ENCODE data around the gene CYSLTR2. TPM values are rescaled to one million over a fixed set of nuclear protein-coding genes. Genes with fewer than 3 reads are reported as not detected.

Gene CYSLTR2
- total RNA-seq, 1 experiment from 2014 or later = not detected

DNA sequence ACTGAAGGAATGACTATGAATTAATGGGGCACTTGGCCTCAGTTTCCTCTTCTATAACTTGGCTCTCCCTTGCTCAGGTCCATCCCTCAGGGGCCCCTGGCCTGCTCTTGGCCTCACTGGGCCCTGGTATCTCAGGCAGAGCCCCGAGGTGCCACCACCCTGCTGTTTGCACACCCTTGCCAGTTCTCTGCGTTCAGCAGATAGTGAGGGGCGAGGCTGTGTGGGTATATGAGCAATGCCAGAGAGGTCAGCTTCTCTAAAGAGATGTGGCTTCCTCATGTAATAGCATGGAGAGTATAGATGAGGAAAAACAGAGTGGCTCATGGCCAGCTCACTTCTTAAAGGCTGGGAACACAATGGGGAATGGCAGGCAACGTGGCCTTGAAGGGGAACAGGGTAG is 76.1 kb downstream of the CYSLTR2 start:
- in situ Hi-C loops (cut with HindIII; ENCODE audit: low sequenced_read_pairs) = no loop called here

DNA sequence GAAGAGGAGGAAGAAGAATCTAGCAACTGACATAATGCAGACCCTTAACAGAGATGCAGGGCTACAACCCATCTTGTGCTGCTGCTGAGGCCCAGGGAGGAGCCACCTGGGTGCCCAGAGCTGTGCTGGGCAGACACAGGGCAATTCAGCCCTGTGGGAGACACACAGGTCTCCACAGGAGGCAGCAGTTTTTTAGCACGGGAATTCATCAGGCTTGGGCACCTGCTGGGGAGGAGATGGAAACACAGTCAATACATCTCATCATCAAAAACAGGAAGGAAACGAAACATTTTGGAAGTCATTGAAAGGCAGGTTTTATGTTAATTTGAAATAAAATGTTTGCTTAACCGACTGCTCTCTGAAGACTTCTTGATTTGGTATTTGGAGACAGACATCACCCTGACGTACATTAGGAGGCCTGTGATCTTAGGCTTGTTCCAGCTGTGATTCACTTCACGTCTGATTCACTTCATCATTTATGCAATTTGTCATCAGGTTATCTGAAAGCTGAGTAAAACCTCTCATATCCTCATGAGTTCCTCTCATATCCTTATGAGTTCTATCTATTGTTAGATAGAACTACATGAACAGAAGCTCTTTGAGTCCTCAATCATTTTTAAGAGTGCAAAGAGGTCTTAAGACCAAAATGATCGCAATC is 77.4 kb downstream of the CYSLTR2 start:
- in situ Hi-C loops (cut with HindIII; ENCODE audit: low sequenced_read_pairs) = no loop called here
- DNase-seq (ENCODE audit: low spot score) = no peak

More for the DNA sequence above, 76.1 kb downstream of the CYSLTR2 start:
- no peak for DNase-seq (ENCODE audit: low spot score)

DNA sequence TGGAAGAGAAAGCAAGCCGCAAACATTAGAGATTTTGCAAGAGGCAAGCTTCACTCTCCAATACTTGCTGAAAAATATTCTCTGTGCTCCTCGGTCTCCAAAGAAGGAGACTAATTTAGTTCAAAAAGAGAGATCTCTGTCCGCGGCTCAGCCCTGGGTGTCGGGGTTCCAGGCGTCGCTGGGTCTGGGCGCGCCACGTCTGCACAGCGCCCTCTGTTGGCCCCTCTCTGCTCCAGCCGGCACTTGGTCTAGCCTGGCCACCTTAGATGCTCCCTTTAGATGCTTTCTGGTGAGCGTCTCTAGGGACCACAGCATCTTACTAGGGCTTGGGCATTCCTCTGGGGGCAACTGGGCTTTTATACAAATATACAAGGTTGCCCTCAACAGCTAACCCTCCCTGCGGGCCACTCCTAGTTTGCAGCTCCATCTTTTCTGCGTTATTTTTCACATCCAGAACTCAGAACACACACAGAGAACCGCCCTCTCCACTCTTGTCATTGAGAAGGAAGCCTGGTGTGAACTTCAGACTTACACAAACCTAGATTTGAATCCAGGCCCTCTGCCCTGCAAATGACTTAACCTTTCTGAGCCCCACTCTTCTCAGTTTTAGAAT is 78.3 kb downstream of the CYSLTR2 start:
- no peak for DNase-seq (ENCODE audit: low spot score)
- in situ Hi-C loops (cut with HindIII; ENCODE audit: low sequenced_read_pairs) = no loop called here

DNA sequence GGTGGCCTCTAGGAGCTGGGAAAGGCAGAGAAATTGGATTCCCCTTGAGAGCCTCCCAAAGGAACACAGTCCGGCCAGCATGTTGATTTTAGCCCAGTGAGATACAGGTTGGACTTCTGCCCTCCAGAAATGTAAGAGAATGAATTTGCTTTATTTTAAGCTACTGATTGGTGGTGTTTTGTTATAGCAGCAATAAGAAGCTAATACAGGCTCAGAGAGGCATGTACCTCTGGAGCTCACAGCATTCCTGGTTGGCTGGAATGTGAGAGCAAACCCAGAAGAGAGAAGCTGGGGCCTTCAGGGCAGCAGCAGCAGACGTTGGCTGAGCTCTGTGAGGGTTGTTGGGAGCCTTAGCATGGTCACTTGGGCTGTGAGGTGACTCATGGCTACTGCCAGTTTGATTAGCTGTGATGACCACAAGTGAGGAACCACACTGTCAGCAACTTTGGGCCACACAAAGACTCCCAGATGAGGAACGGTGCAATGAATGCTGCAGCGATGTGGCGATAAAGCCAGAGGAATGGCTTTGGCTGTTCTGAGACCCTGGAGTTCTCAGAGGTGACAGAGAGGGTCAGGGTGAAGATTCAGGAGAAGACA is 80.1 kb downstream of the CYSLTR2 start:
- in situ Hi-C loops (cut with HindIII; ENCODE audit: low sequenced_read_pairs) = no loop called here
- DNase-seq (ENCODE audit: low spot score) = no peak

DNA sequence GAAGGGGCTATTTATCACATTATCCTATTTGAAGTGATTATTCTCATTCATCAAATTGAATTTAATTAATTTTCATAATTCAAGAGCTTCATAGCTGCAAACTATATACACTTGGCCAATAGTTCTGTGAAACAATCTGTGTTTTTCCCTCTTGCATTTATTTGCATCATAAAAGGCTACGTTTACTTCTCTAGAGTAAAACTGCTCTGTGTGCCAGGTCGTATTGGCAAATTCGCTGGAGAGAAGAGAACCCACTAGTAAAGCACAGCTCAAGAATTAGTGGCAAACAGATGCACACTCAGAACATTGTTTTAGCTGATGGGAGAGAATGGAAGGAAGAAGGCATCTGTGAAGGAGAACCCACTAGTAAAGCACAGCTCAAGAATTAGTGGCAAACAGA is 81.8 kb downstream of the CYSLTR2 start:
- in situ Hi-C loops (cut with HindIII; ENCODE audit: low sequenced_read_pairs) = no loop called here
- no peak for DNase-seq (ENCODE audit: low spot score)

DNA sequence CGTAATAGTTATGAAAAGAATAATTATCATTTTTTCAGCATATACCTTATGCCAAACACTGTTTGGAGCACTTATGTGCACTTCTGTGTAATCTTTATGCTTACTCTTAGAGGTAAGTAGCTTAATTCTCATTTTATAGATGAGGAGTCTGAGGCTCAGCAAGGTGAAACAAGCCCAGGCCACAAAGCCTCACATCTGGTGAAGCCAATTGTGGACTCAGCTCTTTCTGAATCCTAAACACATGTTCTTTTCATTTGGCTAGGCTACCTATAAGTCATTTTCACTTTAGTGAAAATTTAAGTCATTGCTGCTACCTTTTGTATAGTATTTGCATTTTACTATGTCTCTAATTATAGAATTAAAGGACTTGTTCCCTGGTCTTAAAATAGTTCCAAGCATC is 84.0 kb downstream of the CYSLTR2 start:
- DNase-seq (ENCODE audit: low spot score) = no peak
- in situ Hi-C loops (cut with HindIII; ENCODE audit: low sequenced_read_pairs) = no loop called here

DNA sequence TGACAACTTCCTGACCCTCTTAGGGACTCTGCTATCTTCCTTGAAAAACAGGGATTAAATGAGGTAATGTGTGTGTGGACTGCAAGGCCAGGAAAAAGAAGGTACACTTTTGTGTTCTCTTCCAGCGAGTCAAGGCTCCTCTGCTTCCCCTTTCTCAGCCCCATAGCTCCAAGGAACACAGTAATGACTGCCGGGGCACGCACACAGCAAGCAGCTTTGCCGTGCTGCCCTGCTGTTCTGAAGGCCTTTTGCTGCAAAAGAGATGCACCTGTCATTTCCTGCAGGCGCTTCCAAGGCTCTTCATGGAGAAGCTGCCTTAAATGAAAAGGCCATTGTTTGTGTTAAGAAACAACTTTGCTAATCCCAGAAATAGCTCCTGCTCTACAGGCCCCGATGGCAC is 84.6 kb downstream of the CYSLTR2 start:
- DNase-seq (ENCODE audit: low spot score) = peak; percentile 78
- in situ Hi-C loops (cut with HindIII; ENCODE audit: low sequenced_read_pairs) = no loop called here

DNA sequence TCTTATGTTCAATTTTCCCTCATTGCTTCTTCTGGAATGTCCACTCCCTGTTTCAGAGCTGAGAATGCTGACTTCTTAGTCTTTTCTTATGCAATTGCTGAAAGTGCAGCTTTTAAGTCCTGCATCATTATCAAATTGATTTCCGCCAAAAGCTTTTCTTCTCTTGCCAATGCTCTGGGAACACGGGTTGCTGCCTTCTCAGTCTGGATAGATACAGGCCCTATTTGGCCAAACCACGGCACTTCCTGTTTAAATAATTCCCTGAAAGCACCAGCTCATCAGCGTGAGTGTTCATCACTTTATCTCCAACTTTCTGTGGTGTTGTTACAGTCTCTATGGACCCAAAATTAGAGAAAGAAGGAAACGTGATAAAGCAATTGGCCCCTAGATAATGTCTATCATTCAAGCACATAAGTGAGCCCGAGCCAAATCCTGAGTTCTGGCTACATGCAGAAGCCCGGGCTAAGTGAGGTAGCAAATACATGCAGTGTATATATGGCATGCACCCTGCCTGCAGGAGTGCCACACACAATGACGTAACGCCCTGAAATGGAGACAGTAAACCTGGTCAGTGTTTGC is 85.7 kb downstream of the CYSLTR2 start:
- DNase-seq (ENCODE audit: low spot score) = no peak
- in situ Hi-C loops (cut with HindIII; ENCODE audit: low sequenced_read_pairs) = no loop called here

DNA sequence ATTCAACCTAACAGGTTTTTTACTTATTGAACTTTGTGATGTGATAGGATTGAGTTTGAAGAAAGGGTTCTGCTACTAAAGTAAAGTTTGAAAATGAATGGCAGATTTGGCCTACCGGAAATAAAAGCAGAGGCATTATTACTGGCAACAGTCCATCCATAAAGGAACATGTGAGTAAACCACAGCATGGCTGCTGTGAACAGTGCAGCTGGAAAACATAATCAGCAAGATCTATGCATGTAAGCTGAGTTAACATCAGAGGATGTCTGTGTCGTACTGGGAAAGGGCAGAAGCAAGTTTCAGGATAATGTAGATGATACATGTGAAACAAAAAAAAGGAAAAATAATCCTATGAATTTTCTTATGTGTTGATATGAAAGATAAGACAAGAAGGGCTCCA is 87.6 kb downstream of the CYSLTR2 start:
- no peak for DNase-seq (ENCODE audit: low spot score)
- in situ Hi-C loops (cut with HindIII; ENCODE audit: low sequenced_read_pairs) = no loop called here

DNA sequence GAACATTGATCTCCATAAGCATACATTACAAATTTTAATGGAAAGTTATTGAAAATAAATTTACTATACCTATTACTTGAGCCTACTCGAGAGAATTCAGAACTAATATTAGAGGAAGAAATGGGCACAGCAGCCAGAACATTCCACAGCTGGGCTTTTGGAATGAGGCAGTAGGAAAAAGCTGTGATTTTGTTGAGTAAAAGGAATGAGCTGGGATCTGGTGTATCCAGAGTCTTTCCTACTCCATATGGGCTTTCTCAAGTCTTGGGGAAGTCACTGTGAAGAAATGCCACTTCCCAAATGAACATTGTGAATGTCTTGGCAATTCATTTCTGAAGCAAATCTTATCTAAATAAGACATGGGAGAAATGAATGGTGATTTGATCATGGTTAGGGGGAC is 93.1 kb downstream of the CYSLTR2 start:
- no peak for DNase-seq (ENCODE audit: low spot score)
- in situ Hi-C loops (cut with HindIII; ENCODE audit: low sequenced_read_pairs) = no loop called here

DNA sequence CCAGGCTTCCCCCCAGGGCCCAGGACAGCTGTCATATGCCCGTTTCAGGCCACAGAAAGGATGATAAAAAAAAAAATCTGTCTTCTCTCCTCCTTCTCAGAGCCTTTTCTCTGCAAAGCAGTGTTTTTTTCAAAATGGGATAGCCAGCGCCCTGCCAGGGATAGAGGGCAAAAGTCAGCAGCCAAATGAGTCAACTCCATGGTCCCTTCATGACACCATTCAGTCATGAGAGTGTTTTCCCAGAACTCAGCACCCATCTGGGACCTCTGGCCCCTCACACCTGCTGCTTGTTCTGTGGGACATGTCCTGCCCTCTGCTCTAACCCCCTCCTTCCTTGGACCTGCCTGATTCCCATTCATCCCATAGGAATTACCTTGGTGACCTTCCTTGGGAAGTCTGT is 95.0 kb downstream of the CYSLTR2 start:
- in situ Hi-C loops (cut with HindIII; ENCODE audit: low sequenced_read_pairs) = no loop called here
- DNase-seq (ENCODE audit: low spot score) = no peak

DNA sequence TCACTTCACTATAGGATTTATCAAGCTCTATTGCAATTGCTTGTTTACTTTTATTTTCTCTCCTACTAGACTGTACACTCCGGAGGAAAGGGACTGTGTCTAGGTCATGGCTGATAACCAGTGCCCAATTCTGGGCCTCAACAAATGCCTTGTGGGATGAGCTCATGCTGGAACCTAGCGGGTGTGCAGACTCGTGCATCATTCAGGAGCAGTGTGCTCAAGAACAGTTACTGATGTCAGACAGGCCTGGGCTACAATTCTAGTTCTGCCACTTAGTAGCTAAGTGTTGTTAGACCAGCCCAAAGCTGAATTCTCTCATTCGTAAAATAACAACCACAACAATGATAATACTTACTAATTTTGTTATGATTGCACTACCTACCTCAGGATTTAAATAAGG is 95.4 kb downstream of the CYSLTR2 start:
- in situ Hi-C loops (cut with HindIII; ENCODE audit: low sequenced_read_pairs) = no loop called here
- DNase-seq (ENCODE audit: low spot score) = no peak

DNA sequence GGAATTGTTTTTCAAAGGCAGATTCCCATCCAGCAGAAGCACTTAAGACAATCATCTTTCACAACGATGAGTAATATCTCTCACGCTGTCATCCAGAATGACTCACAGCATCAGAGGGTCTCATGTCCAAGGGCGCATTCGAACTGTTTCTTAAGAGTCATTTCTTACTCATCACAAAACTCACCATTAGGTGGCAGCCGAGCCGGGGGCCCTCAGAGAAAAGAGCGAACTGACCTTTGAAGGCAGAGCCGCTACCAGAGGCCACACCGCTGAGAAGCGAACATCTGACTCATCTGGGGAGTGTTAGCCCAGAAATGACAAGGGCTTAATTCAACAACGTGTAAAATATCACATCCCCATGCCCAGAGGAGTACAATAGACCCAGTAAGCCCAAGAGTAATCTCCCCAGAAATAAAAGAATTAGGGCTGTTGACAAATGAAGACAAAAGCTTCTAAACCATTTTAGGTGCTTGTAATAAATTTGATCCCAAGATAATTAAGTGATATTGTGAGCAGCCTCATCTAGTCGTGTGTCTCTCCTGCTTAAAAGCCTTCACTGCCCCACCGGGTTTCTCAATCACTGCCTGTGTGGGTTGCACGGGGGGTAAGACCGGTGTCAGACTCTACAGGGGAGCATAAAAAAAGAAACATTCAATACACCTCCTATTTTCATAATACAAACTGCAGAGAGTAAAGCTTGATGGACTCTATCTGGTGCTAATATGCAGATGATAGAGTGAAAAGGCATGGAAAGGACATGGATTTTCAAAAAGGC is 96.2 kb downstream of the CYSLTR2 start:
- DNase-seq (ENCODE audit: low spot score) = peak; percentile 9
- in situ Hi-C loops (cut with HindIII; ENCODE audit: low sequenced_read_pairs) = no loop called here

DNA sequence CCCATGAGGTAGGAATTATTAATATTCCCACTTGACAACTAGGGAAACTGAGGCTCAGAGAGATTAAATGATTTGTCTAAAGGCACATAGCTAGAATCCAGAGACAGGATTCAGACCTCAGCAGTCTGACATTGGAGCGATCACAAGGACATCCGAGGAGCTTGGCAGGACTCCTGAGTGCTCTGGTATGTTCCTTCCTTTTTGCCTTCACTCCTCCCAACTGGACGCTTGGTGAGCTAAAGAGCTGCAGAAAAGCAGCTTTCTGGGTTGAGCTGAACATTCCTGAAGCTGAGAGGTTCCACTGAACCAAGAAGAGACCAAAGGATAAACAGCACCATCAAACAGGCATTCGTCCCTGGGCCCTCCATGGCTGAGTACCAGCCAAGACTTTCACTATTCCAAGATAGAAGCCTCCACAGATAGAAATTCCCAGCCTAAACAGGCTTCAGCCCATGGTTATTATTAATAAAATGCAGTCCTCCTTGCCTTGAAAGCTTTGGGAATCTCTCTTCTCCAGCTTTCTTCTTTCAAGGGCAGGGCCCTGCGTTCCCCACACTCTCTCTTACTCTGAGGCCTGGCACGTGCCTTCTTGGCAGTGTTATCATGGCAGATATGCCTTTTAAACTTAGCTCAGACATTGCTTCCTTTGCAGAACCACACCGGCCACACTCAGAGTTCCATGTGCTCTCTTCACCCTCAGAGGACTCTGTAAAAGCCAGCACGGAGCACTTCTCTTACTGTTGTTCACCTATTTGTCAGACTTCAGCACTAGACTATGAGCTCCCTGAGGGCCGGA is 97.1 kb downstream of the CYSLTR2 start:
- in situ Hi-C loops (cut with HindIII; ENCODE audit: low sequenced_read_pairs) = no loop called here
- DNase-seq (ENCODE audit: low spot score) = peak; percentile 17

DNA sequence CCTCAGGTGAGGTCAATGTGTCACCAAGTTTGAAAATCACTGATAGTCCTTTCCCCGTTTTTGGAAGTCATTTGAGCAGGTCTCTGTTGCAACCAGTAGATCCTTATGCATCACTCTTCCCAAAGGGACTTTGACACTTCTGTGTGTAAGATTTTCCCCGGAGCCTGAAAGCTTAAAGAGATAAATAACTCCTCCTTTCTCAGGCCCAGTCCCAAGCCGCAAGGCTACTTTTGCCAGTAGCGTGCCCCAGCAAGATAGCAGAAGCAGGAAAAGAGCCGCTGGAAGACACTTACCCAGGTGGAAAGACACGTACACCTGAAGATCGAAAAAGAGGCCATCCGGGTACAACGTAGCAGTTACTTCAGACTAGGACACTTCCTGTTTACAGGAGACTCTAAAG is 106.9 kb downstream of the CYSLTR2 start:
- no peak for DNase-seq (ENCODE audit: low spot score)
- in situ Hi-C loops (cut with HindIII; ENCODE audit: low sequenced_read_pairs) = no loop called here
